Fibroblast of the aortic adventitia (primary cell): ENCODE data around the gene COL17A1. TPM values are rescaled to one million over a fixed set of nuclear protein-coding genes. Genes with fewer than 3 reads are reported as not detected.

ENCODE experiments used
- DNase-seq: peaks from one replicate; pipeline ENCODE4 v3.0.0-alpha.2; 2010; ENCODE audit warnings: low read depth
- H3K4me3 ChIP-seq: 2 replicates; pipeline ENCODE4 v1.5.1; 2011; ENCODE audit warnings: low read depth, mild to moderate bottlenecking, control low read depth, low read length, moderate library complexity
- CTCF ChIP-seq: IDR thresholded peaks from 2 replicates; pipeline ENCODE4 v1.5.1; 2011; ENCODE audit warnings: mild to moderate bottlenecking, low read length, control low read depth, inconsistent platforms; ENCODE audit not compliant: insufficient read depth
- total RNA-seq: library from RNA; depleted of rRNA; stranded (reverse); fragments of >200 nt; gene quantifications from 2 replicates; pipeline ENCODE4 v1.2.3, GENCODE V29; 2012; ENCODE audit warnings: low replicate concordance

COL17A1 gene
- total RNA-seq, 1 donor, result 2.0 TPM

DNA sequence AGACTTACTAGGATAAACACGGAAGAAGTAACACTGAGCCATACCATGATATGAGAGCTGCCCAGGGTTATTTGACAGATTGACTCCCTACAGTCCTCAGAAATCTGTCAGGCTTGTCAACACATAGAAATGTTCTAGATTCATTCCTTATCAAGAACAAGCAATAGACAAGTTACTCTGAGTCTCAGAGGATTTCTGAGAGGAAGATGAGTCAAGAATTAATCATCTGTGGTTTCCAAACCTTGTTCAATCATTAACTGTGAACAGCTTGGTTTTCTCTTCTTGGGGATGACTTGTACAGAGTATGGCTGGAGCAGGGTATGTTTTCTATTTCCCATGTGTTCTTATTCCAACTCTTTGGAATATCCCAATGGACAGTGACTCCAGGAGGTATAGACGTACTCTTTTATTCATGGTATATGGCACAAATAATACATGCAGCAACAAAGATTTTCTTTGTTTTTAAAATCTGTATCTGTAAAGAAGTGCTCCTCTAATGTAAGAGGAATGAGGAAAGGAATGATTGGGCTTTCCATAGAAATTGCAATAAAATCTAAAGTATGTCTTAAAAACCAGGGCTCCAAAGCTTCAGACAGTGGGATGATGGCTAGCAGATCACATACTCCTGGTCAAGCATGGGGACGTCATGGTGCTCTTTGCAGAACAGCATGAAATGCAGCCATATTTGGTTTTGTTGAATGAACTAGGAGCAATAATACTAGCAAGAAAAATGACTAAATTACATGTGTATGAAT is 24.4 kb upstream of the COL17A1 start:
- no peak for TF ChIP-seq CTCF
- H3K4me3 ChIP-seq, result no peak overlapping the region
- peak; percentile 88 for DNase-seq

DNA sequence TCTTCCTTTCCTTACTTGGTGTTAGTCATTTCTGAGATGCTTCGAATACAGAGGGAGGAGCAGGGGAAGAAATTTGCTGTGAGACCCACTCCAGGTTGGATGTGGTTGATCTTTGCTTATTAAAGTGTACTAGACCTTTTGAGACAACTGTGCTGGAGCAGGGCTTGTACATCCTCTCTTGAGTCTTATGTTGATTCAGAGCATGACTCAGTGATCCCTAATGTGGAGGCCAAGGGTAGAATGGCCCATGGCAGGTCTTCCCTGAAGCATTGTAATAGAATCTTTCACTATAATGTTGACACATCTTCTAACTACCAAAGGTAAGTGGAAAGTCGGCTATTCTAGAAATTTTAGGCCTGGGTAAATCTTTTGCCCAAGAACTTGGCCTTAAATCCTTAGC is 19.2 kb upstream of the COL17A1 start:
- no peak overlapping the region for H3K4me3 ChIP-seq
- TF ChIP-seq CTCF, result no peak
- DNase-seq, result no peak

- no peak for DNase-seq
- no peak for TF ChIP-seq CTCF
- H3K4me3 ChIP-seq, result no peak overlapping the region
Measured at GRCh38 chr10:104104418-104104817, 18.7 kb upstream of the COL17A1 start.

DNA sequence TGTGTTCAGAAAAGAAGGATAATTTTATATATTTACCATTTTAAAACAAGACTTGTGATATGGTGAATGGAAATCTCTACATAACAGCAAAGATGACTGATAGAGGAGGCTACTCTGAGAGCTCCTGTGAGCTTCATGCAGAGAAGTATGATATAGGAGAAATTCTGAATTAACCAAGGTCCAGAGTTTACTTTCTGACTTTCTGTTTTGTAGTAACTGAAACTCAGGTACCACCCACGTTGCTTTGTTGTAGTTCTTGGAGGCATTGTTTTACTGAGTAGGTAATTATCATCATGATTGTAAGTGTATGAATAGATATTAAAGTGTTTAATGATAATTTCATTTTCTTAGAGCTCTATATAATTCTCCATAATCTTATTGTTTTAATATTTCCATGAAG is 18.3 kb upstream of the COL17A1 start:
- H3K4me3 ChIP-seq, result no peak overlapping the region
- DNase-seq, result no peak
- no peak for TF ChIP-seq CTCF

DNA sequence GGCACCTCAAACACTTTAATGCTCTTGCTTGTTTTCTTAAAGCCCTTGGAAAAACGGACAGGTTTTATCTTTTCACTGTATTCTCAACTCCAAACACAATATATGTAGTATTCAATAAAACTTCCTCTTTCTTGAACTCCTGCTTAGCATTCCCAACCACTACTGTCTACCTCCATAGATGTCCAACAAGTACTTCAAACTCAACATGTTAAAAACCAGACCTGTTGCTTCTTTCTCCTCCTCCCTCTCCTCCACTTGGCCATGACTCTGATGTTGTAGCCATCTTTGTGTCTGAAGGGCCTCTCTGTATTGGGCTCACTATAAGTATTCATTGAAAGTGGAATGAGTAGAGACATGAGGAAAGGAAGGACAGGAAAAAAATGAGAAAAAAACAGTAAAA is 16.2 kb upstream of the COL17A1 start:
- H3K4me3 ChIP-seq, result no peak overlapping the region
- no peak for DNase-seq
- no peak for TF ChIP-seq CTCF

- no peak for DNase-seq
Measured at GRCh38 chr10:104100795-104101194, 15.1 kb upstream of the COL17A1 start.

More at GRCh38 chr10:104100795-104101194, 15.1 kb upstream of the COL17A1 start:
- no peak for TF ChIP-seq CTCF
- no peak overlapping the region for H3K4me3 ChIP-seq
